HG03139 (cell line): ENCODE data around the gene ARHGAP42.
A peak's percentile ranks its signal among the peaks of the same experiment; 100 is the strongest.
"Not testable (repeated sequence)": the region's sequence is repeated elsewhere in the genome, so short reads cannot be mapped to it uniquely, and the experiment has no call there.

Experiments used
- ATAC-seq: cut with Tn5 transposase; IDR thresholded peaks from one replicate; pipeline ENCODE4 v1.9.1; 2021; ENCODE audit not compliant: unreplicated experiment

The ARHGAP42 gene

DNA sequence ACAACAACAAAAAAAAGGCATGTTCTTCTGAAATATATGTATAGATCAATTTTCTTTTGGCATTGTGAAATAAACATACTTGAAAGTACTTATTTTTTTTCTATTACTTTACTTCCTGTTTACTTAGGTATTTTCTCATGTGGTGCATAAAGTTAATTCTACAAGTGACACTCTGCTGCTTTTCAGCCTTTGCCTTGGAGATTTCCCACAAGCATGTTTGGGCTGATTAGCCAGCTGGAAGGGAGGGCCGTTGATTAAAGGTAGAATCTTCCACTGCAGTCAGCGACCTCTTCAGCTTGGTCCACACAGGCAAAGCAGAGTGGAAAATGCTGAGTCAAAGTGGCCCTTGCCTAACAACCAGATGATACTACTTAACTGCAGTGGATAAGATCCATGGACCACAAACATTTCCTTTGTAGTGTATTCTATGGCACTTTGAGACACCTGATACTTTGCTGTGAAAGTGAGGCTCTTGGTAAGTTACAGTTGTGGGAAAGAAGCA, 176.0 kb downstream of the ARHGAP42 start:
- ATAC-seq, result peak; percentile 66

DNA sequence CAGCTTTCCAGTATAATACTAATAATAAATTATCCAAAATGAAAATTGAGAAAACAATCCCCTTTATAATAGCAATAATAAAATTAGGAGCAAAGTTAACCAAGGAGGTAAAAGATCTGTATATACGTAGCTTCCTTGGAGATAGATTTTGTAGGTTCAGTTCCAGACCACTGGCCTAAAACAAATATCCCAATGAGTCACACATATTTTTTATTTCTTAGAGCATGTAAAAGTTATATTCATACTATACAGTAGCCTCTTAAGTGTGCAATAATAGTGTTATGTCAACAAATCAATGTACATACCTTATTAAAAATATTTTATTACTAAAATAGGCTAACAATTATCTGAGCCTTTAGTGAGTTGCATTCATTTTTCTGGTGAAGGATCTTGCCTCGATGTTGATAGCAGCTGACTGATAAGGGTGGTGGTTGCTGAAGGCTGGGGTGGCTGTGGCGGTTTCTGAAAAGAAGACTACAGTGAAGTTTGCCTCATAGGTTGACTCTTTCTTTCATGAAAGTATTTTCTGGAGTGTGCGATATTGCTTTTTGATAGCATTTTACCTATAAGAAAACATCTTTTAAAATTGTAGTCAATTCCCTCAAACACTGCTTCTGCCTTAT, 178.5 kb downstream of the ARHGAP42 start:
- ATAC-seq, result no peak

DNA sequence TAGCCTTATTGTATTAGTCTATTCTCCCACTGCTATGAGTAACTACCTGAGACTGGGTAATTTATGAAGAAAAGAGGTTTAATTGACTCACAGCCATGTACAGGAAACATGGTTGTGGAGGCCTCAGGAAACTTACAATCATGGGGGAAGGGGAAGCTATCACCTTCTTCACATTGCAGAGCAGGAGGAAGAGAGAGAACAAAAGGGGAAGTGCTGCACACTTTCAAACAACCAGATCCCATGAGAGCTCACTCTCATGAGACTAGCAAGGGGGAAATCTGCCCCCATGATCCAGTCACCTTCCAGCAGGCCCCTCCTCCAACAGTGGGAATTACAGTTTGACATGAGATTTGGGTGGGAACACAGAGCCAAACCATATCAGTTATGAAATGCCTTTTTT, 179.4 kb downstream of the ARHGAP42 start:
- ATAC-seq, result no peak

DNA sequence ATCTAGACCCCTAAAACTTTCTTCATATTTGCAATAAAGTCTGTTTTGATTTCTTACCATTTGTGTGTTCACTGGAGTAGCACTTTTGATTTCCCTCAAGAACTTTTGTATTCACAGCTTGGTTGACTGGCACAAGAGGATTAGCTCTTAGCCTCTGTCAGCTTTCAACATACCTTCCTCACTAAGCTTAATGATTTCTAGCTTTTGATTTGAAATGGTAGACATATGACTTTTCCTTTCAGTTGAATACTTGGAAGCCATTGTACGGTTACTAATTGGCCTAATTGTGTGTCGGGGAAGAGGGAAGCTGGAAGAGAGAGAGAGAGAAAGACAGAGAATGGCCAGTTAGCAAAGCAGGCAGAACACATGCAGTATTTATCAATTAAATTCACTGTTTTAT, 180.5 kb downstream of the ARHGAP42 start:
- no peak for ATAC-seq

DNA sequence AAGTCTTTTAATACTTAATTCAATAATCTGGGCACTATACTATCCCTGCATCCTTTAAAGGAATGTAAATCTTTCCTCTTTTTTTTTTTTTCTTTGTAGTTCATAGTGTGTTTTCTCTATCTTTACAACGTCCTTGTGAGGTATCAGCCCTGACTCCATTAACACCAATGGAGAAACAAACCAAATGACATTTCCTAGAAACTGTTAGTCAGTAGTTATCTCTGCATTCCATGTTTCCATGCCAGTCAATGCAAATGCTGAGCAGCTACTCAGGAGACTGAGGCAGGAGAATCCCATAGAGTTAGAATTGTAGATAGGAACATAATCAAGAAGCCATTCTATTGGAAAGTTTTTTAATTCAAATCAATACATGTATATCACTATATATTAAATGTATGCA, 182.2 kb downstream of the ARHGAP42 start:
- no peak for ATAC-seq

DNA sequence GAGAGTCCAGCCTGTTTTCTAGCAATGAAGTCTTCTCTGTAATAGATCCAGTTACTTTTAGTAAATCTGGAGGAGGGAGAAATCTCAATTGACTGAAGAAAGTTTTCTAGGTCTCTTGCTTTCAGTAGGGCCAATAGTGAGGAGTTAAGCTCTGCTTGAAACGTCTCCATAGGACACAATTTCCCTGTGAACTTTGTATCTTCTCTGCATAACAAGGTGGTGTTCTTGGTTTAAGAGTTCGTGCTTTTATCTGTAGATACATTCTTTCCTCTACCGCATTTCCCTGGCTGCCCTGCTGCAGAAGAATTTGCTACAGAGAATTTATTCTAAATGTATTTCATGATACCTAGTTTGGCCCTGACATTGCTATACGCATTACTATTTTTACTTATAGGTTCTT, 183.1 kb downstream of the ARHGAP42 start:
- no peak for ATAC-seq

DNA sequence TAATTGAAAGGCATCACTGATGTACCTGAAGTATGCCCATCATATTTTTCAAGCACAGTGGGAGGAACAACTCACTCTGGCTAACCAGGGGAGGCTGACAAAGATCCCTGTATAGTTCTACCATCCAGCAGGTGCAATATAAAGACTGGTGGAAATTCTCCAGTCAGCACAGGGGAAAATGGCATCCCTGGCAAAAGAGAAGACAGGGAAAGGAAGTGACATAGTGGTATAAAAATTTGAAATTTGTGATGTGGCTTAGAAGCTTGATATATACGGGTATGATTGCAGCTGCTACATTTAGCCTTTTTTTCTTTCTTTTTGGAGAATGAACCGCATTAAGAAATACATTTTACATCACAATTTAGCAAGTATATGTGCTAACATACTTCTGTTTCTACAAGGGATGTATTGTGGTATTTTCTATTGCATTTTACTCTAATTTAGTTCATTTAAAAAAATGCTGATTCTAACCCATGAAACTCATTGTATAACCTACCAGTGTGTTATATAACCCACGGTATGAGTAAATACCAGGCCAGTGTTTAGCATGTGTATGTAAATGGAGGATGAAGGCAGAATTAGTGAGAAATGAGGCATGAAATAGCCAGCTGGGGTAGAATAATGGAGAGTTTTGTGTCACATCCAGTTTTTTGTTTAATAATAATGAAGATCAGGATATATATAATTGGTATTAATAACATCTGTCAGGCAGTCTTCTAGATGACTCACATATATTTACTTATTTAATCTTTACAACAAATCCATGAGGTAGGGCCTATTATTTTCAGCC, 186.1 kb downstream of the ARHGAP42 start:
- no peak for ATAC-seq

DNA sequence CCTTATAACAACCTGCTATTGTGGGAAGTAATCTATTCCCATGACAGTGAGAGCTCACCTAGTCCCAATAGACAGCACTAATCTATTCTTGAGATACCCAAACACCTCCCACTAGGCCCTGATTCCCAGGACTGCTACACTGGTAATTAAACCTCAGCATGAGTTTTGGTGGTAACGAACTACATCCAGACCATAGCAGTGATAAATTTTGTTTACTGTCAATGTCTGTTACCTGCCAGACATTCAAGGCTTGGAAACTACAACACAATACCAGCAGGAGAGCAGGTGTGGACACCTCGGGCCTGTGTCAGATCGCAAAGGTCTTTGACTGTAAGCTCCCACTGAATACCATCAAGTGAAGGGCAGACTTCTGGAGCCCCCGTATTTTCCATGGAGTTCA, 187.1 kb downstream of the ARHGAP42 start:
- ATAC-seq, result no peak

DNA sequence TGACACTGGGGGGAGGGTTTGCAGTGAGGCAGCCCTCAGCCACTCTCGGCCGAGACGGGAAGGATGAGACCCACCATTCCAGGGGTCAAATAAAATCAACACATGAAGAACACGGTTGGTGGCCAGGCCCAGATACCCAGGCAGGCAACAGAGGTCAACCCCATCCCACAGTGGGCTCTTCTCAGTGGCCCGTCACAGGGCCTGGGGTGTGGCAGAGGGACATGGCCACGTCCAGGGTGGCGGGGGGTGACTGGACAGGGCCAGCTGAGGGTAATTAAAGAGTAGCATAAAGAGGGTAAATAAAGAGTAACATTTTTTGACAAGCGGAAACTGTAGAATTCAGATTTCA, 188.4 kb downstream of the ARHGAP42 start:
- ATAC-seq, result no peak

DNA sequence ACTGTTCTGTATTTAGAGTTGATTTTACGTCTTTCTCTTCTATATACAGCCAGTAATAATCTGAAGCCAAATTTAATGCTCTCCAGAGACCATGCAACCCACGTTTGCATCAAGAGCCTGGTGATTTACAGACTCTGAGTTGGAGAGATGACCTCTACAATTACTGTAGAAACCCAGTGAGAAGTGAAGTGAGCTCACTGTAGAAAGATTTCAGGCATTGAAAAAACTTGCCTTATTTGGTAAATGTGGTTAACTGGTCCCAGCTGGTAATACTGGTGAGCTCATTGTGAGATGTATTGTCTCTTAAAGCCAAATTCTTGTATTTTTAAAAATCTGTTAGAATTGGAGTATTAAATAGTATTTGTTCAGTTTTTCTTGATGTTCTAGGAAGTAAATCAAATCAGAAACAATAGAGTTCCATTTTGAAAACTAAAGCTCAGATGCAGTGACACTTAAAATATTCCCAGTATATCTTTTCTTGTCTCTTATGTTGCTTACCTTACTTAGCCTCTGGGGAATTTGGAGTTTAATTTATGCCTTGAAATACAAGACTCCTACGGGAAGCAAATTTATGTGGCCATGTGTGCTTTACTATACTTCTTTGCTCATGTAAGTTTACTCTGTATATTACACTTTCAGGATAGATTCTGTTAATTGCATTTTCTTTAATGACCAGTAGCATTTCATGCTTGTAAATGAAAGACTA, 189.9 kb downstream of the ARHGAP42 start:
- ATAC-seq, result no peak

DNA sequence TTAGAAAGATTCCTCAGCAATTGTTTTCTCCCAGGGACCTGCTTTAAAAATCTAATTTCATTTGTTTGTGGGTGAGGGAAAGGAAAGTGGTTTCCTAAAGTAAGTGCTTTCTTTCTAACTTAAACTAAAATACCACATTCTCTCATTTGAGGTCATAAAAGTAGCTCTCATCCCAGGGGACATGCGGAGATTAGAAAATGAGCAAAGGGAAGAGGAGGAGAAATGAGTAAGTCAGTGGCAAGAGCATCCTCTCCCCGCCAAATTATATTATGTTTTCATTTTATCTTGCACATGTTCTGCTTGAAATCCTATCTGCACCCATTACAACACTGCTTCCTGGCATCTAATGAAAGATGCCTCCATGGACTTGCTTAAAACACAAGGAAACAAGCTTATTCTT, 191.4 kb downstream of the ARHGAP42 start:
- no peak for ATAC-seq

DNA sequence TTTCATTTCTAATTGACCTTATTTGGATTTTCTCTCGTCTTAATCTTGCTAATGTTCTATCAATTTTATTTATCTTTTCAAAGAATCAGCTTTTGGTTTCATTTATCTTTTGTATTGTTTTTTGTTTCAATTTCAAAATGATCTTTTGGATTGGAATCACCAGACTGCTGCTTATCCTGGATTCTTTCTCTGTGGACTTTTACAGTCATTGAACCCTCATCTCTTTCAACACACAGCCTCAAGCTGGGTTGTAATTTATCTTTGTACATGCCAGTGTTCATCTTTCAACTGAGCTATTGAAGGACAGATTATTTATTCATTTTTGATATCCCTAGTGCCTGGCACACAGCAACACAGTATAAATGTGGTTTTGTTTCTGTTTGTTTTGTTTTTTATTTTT, 195.9 kb downstream of the ARHGAP42 start:
- ATAC-seq, result no peak

DNA sequence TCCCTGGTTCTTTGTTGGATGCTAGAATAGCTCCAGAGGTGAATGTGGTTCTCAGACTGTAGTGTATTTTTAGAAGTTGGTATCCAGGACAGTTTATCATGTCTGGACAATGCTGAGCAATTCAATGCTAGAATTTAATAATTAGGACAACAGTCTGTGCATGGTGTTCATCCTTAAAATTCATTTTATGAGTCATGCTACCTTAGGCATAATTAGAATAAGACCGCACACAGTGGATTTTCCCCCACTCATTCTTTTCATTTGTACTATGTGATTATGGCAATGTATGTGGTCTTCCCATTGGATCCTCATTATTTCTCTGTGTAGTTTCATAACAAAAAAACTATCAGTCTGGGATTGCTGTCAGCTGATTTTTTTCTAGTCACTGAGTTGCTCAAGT, 196.7 kb downstream of the ARHGAP42 start:
- ATAC-seq, result no peak

DNA sequence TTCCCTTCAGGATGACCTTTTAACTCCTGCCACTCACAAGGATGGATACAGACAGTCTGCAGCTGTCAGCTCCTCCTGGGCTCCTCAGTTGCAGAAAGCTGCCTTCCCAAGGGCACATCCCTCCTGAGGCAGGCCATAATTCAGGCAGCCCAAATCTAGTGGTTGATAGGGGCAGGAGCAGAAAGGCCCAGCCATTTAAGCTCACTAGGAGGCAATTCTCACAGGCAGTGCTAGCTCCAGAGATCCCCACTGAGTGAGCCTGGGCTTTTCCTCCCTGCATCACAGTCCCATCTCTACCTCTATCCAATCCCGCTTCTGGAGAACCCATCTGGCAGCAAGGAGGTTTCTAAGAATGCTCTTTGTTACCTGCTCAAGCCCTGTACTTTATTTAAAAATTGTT, 200.6 kb downstream of the ARHGAP42 start:
- ATAC-seq, result no peak

DNA sequence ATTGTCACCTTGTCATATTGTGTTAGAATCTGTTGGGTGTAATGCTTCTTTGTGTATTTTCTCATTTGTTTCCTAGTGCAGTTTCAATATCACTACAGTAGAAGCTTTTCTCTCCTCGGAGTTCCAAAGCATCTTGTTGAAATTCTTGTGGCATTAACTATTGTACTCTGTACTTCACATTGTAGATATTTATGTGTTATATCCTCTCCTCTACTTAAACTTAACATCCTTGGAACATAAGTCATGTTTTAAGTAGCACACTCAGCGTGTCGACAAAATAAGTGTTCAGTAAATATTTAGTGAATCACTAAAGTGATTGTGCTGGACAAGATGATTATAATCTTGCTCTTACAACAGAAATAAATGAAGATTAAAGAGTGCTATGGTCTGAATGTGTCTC, 201.7 kb downstream of the ARHGAP42 start:
- no peak for ATAC-seq

DNA sequence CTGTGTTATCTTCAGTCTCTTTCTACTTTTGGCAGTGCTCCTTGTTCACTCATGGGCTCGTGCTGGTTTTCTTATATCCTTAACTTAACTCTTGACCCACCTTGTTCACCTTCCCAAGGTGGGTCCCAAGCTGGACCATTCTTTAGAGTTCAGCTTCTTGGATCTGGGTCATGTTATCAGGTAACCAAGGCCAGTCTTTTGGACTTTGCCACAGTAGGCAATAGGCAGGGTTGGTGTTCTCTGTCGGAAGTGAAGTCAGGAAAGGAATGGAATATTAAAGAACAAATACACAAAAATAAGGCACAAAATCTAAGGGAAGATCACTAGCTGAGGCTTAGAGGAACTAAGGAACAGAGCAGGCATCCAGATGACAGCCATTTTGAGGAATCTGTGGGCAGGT, 202.7 kb downstream of the ARHGAP42 start:
- ATAC-seq, result no peak

DNA sequence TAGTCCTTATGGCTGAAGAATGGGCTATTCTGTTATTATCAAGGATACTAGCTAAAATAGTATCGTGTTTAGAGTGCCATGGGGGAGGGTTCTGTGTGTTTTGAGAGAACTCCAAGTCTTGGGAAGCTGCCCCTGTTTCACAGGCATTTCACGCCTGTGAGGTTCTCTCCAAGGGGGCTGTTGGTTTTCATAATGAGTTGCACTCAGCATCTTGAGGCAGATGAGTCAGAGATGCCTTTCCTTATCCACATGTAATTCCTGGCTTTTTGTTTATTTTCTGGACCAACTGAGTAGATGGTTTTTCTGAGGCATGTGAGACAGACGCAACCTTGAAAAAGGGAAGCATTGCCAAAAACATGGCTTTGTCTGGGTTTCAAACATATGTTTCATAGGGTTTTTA, 203.7 kb downstream of the ARHGAP42 start:
- ATAC-seq, result no peak

DNA sequence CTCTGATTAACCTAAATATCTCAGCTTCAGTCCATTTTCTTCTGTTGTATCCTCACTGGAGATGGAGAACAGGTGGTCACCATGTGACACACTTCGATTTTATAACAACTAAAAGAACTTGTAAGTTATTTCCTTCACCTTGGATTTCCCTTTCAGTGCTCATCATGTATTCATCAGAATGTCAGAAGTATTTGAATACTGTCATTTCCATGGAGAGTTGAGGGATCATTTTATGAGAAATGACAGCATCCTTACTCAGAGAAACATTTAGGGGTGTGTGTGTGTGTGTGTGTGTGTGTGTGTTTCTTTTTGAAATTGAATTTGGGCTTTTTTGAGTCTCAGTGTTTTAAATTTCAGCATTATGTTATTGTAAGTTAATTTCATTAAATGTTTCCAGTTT, 205.8 kb downstream of the ARHGAP42 start:
- ATAC-seq, result no peak

DNA sequence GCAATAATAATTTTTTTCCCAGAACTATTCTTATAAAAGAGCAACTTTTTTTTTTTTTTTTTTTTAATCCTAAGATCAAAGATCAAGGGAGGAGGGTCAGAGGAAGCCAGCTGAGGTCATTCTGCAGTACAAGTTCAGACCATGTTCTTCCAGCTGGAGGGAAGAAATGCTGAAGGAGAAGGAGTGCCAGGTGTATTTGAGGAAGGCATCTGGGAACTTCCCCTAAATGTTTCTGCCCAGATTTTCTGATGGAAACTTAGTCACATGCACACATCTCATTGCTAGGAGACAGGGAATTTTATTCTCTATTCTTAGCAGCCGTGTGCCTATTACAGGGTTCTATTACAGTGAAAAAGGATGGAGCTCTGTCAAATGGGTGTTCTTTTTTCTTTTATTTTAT, 208.4 kb downstream of the ARHGAP42 start:
- ATAC-seq, result no peak

DNA sequence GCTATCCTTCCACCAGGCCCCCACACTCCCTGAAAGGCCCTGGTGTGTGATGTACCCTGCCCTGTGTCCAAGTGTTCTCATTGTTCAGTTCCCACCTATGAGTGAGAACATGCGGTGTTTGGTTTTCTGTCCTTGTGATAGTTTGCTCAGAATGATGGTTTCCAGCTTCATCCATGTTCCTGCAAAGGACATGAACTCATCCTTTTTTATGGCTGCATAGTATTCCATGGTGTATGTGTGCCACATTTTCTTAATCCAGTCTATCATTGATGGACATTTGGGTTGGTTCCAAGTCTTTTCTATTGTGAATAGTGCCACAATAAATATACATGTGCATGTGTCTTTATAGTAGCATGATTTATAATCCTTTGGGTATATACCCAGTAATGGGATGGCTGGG, 208.9 kb downstream of the ARHGAP42 start:
- not testable (repeated sequence) for ATAC-seq

DNA sequence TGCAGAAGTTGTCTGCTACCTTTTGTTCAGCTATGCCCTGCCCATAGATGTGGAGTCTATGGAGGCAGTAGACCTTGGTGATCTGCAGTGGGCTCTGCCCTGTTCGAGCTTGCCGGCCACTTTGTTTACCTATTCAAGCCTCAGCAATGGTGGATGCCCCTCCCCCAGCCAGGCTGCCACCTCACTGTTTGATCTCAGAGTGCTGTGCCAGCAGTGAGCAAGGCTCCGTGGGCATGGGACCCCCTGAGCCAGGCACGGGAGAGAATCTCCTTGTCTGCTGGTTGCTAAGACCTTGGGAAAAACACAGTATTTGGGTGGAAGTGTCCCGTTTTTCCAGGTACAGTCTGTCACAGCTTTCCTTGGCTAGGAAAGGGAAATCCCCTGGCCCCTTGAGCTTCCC, 214.4 kb downstream of the ARHGAP42 start:
- not testable (repeated sequence) for ATAC-seq
